ENCODE data around the gene IDUA.

Gene IDUA

GRCh38 chr4:1015746-1016145, 28.9 kb downstream of the IDUA start:
- DNase-seq (ENCODE audit: low read depth): no peak

DNA sequence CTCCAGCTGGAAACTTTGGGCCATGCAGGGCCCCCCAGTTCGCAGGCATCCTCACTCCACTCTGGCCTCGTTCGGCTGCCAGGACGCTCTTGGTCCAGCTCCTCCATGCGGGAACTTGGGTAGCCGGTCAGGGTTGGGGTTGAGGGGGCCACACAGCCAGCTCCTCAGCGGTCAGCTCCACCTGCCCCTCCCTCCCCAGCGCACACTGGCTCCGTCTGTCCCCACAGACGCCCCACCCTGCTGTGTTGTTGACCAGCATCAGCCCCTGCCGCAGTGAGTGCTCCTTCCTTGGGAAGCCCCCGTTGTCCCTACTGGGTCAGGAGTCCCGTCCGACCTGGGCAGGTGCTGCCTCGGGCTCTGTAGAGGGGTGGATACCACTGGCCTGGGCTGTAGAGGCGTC, 30.4 kb downstream of the IDUA start:
- no peak for DNase-seq (ENCODE audit: low read depth)

DNA sequence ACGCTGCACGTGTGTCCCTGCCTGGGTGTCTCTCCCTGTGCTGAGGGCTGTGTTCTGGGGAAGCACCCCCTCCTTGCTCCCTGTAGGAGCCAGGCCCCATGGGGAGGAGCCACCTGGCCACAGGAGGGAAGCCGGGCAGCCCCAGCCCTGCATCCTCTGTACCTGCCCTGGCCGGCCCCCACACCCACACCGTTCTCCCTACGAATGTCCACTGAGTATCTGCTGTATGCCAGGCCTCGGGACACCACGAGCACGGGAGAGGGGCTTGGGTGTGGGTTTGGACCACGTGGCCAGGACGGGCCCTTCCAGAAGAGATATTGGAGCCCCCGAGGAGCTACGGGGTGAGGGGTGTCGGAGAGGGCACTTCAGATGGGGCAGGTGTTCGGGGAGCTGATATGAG, 30.9 kb downstream of the IDUA start:
- no peak for DNase-seq (ENCODE audit: low read depth)

DNA sequence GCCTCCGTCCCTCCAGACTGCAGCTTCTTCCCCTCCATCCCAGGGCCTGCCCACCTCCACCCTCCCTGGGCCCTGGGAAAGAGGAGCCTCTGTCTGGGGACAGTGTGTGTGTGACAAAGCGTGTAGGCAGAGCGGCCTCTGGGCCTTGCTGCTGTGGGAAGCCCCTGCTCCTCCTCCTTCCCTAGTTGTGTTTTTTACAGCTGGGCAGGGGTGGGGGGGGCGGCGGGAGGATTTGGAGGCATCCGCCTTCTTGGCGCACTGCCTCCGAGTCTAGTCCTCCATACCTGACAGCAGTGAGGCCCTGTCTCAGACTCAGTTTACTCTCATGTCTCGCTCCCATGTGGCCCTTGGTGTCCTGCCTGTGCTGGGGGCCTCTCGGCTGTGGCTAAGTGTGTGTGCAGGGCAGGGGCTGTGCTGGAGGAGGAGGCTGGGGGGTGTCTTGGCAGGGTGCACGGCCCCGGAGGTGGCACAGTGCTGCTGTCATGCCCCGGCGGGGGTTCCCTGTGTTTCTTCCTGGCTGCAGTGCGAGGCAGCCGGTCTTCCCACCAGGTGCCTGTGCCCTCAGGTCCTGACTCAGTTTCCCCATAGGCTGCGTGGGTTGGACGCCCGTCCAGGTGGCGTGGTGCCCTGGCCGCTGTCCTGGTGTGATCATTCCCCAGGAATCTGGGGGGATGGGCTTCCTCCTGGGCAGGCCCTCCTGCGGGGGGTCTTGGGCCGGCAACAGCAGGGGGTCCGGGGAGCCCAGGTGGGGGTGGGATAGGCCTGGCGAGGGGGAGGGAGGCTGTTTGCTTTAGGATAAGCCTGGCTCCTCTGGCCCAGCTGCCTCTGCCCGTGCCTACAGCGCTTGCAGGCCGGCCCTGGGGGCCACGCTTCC, 31.5 kb downstream of the IDUA start:
- DNase-seq (ENCODE audit: low read depth): no peak

GRCh38 chr4:1019320-1019719, 32.5 kb downstream of the IDUA start:
- DNase-seq (ENCODE audit: low read depth): no peak

DNA sequence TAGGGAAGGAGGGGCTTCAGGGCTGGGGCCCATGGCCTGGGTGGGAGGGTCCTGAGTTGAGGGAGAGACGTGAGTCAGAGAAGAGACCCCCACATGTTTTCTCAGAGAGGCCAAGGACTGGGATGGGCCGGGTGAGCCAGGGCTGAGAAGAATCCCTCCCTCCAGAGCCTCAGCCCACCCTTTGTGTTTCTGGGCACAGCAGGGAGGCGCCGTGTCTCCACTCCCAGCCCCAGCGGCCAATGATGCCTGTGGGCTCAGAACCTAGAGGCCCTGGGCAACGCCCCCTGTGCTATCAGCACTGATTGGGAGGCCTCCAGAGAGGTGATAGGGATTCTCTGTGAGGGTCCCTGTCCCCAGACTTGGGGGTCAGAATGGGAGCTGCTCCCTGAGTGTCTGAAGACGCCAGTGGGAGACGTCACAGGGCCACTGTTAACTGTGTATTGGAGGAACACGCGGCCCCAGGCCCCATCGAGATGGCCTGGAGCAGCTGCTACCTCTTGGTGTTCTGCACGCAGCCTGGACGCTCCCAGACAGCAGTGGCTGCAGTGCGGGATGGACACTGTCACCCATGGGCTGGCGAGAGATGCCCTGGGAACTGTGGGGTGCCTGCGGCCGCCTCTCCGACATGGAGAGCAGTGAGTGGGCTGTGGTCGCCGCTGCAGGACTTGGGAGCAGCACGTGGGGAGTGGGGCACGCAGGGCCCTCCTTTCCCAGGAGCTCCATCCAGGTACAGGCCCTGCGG, 33.1 kb downstream of the IDUA start:
- no peak for DNase-seq (ENCODE audit: low read depth)

DNA sequence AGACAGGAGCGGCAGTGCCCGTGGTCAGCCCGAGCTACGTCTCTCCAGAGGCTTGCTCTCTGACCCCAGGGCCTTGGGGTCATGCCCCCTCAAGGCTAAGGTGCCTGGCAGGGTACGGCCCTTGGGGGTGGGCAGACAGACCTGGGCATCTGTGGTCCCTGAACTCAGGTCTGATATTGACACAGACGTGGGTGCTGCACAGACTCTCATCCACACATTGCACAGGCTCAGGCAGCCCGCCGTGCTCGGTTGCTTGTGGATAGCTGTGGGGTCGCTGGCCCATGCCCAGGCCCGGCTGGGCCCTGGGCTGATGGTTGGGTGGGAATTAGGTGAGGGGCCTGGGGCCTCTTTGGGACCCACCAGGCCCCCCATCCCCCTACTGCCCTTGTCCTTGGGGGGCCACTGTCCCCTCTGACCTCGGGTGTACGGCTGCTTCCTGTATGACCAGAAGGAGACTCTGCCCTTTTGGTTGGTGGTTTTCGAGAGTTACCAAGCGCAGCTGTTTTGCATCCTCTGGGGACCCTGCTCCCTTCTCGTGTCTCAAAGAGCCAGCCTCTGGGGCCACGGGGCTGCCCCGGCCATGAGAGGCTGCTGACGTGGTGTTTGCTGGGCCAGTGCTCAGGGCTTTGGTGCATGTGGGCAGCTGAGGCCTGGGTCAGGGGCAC, 34.7 kb downstream of the IDUA start:
- DNase-seq (ENCODE audit: low read depth): no peak

DNA sequence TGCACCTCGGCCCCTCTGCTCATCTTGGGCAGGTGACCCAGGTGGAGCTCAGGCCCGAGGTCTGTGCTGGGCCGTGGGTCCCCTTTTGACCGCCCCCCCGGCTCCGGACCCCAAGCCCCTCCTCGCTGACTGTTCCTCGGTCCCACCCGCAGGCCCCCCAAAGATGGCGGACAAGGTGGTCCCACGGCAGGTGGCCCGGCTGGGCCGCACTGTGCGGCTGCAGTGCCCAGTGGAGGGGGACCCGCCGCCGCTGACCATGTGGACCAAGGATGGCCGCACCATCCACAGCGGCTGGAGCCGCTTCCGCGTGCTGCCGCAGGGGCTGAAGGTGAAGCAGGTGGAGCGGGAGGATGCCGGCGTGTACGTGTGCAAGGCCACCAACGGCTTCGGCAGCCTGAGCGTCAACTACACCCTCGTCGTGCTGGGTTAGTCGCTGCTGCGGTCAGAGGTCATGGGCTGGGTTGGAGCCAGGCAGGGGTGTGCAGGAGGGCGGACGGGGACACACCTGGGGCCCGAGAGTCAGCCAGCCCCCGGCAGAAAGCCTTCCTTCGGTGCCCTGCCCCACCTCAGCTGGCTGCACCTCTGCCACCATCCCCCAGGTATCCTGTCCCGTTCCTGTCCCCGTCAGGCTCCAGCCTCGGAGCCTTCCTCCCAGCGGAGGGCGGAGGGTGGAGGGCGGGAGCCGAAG, 35.4 kb downstream of the IDUA start:
- DNase-seq (ENCODE audit: low read depth): no peak

- DNase-seq (ENCODE audit: low read depth): no peak
Observed at GRCh38 chr4:1022739-1023066, 35.9 kb downstream of the IDUA start.

DNA sequence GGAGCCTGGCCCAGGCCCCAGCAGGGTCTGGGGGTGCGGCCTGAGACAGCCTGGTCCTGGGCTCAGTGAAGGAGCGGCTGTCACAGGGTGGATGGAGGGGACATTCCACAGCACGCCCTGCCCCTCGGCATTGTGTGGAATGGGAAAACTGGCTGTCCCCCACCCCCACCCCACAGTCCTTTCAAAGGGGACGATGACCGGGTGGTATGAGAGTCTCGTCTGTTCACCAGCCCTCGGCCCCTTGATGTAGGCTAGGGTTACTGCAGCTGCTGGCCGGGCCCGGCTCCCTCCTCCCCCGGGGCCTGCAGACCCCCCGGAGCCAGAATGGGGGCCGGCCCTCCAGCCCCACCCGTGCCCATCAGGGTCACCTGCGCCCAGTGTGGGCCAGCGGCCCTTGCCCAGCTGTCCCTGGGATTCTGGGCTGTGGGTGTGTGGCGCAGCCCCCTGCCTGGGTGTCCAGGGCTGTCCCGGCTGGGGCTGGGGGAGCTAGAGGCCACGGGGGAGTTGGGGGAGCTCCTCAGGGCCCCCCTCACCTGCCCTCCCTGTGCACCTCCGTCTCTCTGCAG, 36.3 kb downstream of the IDUA start:
- no peak for DNase-seq (ENCODE audit: low read depth)

DNA sequence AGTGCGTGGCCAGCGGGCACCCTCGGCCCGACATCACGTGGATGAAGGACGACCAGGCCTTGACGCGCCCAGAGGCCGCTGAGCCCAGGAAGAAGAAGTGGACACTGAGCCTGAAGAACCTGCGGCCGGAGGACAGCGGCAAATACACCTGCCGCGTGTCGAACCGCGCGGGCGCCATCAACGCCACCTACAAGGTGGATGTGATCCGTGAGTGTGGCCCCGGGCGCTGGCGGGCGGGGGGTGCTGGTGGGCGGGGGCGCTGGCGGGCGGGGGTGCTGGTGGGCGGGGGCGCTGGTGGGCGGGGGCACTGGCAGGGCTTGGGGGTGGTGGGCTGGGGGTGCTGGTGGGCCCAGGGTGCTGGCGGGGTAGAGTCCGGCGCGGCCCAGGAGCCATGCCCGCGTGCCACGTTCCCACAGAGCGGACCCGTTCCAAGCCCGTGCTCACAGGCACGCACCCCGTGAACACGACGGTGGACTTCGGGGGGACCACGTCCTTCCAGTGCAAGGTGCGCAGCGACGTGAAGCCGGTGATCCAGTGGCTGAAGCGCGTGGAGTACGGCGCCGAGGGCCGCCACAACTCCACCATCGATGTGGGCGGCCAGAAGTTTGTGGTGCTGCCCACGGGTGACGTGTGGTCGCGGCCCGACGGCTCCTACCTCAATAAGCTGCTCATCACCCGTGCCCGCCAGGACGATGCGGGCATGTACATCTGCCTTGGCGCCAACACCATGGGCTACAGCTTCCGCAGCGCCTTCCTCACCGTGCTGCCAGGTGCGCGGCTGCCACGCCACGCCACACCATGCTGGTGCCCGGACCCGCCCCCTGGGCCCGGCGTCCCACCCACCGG, 37.3 kb downstream of the IDUA start:
- no peak for DNase-seq (ENCODE audit: low read depth)

GRCh38 chr4:1024882-1025545, 38.2 kb downstream of the IDUA start:
- no peak for DNase-seq (ENCODE audit: low read depth)

GRCh38 chr4:1026115-1026514, 39.3 kb downstream of the IDUA start:
- peak; percentile 20 for DNase-seq (ENCODE audit: low read depth)

DNA sequence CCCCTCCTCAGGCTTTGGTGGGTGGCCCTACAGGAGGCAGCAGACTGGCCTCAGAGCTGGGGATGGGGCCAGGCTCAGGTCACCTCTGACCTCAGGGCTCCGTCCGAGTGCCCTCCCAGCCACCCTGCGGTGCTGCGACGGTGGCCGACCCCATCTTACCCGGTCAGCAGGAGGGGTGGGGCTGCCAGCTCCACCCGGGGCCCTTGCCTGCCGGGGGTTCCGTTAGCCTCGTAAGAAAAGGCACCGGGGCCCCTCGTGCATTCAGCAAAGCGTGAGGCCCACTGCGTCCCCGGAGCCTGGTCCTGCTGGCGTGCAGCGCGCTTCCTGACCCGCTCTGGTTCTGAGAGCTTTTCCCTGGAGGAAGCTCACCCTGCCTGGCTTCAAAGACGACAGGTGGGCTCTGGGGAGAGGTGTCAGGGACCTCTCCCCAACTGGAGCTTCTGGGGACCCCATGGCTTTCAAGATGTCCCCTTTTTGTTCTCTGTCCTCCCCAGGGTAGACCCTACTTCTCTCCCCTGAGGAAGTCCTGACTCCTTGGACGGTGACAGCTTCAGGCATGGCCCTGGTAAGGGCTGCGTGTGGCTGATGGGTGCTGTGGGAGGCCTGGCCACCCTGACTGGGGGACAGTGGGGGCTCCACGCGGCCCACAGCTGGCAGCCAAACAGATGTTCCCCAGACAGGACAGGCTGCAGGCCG, 40.5 kb downstream of the IDUA start:
- no peak for DNase-seq (ENCODE audit: low read depth)

- DNase-seq (ENCODE audit: low read depth): no peak
Observed at GRCh38 chr4:1027915-1028238, 41.0 kb downstream of the IDUA start.

DNA sequence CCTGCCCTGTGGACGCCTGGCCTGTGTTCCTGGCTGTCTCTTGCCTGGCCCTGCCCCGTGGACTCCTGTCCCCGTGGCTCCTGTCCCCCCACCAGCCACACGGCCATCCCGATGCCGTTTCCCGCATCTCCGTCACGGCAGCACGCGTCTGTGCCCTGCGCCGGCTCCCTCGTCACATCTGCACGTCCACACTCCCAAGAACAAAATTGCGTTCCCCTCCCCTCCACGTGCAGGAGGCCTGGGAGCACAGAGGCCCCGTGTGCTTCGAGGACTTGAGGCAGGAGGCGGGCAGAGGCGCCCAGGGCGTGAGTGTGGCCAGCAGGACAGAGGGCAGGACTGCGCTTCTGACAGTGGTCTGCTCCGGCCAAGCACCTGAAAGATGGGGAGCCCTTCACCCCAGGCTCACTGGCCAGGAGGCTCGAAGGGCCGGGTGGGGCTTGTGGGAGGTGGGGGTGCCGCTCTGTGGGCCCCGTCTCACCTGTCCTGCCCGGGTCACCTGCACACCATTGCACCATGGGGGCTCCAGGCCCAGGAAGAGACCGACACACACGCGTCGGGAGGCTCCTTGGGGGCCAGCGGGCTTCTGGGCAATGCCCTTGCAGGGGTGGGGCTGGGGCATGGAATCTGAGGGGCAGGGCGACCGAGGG, 41.9 kb downstream of the IDUA start:
- no peak for DNase-seq (ENCODE audit: low read depth)

DNA sequence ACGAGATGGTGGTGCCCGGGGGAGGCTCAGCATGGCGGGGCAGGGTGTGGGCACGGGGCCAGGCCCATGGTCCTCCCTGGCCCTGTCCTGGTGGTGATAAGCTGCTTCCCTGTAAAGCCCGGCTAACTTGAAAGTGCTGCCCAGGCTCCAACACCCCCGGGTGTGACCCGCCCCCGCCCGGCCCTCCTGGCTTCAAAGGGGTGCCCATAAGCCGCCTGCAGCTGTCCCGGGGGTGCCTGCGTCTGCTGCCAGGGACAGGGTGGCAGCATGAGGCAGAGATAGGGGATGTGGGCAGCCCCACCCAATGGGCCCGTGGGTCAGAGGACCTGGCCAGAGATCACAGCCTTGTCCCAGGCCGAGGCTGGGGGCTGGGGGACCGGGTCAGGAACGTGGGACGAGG, 42.7 kb downstream of the IDUA start:
- no peak for DNase-seq (ENCODE audit: low read depth)

- DNase-seq (ENCODE audit: low read depth): no peak
Observed at GRCh38 chr4:1030031-1030430, 43.2 kb downstream of the IDUA start.

DNA sequence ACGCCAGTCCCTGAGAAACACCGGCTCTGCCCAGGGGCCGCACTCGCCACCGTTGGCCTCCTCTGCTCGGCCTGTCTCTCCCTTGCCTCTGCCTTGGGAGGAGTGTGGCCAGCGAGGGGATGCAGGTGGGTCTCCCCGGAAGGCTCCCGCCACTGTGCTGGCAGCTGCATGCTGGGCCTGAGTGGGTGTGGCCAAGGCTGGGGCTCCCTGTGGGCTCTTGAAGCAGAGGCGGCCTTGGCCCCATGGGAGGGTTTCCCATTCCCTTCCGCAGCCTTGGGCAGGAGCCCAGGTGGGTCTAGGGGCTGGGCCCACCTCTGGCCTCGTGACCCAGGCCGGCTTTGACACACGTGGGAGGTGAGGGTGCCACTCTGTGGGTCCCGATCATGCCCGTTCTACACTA, 43.7 kb downstream of the IDUA start:
- DNase-seq (ENCODE audit: low read depth): no peak

- no peak for DNase-seq (ENCODE audit: low read depth)
Observed at GRCh38 chr4:1031346-1031745, 44.5 kb downstream of the IDUA start.
